GM18526 (cell line): ENCODE measurements around the gene TRAF4.

ENCODE experiments used
- POLR2A ChIP-seq: IDR thresholded peaks from 3 replicates; pipeline ENCODE4 v1.6.1; 2011; ENCODE audit not compliant: insufficient read length; ENCODE audit errors: extremely low read depth

The TRAF4 gene

GRCh38 chr17:28750178-28751047 is 6.6 kb downstream of the TRAF4 start:
- TF ChIP-seq POLR2A, result no peak

DNA sequence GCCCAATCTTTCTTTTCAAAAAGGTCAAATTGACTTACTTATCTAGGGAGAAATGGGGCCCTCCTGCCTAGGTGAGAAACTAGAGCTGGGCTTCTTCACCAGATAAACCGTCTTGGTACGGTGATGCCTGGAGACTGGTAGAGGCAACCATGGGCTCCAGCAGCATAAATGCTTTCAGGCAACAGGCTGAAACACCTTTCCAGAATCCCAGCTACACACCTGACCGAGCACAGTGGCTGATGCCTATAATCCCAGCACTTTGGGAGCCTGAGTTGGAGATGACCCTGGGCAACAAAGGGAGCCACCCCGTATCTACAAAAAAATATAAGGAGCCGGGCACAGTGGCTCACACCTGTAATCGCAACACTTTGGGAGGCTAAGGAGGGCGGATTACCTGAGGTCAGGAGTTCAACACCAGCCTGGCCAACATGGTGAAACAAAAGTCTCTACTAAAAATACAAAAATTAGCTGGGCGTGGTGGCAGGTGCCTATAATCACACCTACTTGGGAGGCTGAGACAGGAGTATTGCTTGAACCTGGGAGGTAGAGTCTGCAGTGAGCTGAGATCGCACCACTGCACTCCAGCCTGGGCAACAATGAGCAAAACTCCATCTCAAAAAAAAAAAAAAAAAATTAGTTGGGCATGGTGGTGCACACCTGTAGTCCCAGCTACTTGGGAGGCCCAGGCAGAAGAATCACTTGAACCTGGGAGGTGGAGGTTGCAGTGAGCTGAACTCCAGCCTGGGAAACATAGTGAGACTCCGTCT is 8.0 kb downstream of the TRAF4 start:
- no peak for TF ChIP-seq POLR2A

GRCh38 chr17:28755486-28755885 is 11.7 kb downstream of the TRAF4 start:
- no peak for TF ChIP-seq POLR2A

DNA sequence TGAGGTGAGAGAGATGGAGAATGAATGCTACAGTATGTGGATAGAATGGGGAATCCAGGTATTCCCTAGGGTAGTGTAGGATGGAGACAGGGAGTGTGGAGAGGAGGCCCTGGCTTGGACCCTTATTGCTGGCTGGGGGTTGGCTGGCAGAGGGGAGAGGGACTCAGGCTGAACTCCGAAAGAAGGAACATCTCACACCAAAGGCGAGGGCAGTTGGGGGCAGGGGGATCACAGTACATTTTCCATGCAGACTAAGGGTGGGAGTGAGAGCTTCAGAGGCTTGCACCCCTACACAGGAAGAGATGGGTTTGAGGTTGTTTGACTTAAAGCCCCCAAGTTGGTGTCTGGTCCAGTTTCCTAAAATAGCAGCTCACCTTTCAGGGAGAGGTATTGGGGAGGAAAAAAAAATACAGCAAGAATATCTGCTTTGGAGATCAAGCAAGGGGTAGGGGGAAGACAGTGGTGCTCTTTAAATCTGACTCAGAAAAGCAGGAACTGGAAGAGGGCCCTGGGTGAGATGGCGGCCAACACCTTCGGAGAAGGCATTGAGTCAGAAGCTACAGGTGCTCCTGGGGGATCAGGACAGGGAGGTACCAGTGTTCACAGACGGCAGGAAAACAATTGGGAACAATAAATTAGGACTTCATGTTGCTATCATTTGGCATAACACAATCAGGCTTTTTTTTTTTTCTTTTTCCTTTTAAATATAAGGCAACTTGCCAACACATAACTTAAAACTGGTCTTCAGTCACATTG is 12.4 kb downstream of the TRAF4 start:
- no peak for TF ChIP-seq POLR2A

DNA sequence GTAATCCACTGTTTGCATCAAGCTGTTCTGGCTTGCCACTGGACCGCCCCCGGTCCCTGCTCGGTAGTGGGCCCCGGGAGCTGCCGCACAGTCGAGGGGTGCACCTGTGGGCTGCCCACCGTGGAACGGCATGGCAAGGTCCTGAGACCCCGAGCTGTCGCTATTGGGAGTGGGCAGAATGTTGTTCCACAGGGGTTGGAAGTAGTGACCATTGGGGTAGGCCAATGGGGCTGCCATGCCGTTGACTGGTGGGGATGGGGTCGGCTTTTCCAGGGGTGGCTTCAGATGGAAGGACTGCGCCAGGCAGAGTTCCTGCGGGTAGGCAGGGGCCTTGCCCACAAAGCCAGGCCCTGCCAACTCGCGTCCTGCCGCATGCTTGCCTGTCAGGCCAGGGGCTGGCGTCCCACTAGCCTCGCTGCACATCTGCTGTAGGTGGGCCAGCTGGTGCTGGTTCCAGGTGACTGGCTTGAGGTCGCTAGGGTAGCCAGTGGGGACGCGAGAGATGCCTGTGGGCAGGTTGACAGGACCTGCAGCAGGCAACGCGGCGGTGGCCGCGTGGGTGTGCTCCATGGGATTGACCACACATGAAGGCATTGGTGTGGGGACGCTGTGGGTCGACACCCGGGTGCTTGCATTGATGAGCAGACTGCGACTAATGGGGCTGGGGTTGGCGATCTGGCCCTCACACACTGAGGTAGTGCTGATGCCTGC is 14.8 kb downstream of the TRAF4 start:
- TF ChIP-seq POLR2A, result no peak

DNA sequence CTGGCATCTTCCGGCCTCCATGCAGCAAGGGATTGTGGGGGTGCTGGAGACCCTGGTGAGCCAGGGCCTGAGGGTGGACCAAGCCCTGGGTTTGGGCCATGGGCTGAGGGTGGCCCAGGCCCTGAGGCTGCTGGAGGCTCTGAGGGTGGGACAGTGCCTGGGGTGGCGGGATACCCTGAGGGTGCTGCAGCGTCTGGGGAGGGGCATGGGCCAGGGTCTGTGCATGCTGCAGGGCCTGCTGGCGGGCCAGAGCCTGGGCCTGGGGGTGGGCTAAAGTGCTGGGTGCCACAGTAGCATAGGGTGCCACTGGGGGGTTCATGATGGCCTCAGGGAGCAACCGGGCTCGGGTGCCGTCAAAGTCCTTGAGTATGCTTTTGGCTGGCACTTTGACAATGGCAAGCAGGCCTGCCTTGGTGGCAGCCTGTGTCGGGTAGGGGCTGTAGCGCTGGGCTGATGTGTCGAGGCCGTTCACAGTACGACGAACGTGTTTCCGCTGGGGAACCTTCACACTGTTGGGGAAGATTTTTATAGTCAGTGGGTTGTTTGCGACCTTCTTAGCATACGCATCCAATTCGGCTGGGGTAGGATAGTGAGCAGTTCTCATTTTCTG is 15.6 kb downstream of the TRAF4 start:
- no peak for TF ChIP-seq POLR2A

GRCh38 chr17:28760601-28761562 is 17.1 kb downstream of the TRAF4 start:
- no peak for TF ChIP-seq POLR2A

GRCh38 chr17:28763137-28763799 is 19.5 kb downstream of the TRAF4 start:
- TF ChIP-seq POLR2A, result no peak

GRCh38 chr17:28763804-28764266 is 20.0 kb downstream of the TRAF4 start:
- TF ChIP-seq POLR2A, result no peak

GRCh38 chr17:28765038-28765437 is 21.2 kb downstream of the TRAF4 start:
- no peak for TF ChIP-seq POLR2A

DNA sequence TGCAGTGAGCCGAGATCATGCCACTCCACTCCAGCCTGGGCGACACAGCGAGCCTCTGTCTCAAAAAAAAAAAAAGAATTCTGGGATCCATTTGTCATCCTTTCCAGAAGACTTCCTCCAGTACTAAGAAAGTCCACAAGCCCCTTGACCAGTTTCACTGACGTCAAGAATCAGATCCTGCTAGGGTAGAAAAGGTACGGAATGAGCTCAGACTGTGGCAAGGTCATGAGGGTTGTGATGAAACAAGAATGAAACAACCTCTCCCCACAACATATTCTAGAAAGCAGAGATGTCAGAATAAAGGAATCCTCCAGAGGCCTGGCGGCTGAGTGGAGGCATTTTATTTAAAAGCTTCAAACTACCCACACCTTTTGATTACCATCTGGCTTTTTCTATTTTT is 29.9 kb downstream of the TRAF4 start:
- no peak for TF ChIP-seq POLR2A

DNA sequence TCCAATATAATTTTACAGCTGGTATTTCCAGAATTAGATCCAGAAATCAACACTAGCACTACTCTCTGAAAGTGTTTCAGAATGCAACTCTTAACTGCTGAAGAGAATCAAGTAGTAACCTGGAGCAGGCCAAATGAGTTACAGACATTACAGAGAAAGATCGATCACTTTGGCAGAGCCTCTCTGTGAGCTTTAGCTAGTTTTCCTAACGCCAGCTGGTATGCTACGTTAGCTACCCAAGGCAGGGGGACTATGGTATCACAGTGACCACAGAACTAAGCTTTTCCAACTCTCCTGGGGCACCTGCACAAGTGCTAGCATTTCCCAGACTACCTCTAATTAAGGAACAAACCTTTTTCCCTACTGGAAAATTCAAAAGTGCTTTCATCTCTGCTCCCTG is 30.4 kb downstream of the TRAF4 start:
- TF ChIP-seq POLR2A, result no peak

- TF ChIP-seq POLR2A, result no peak
Observed at GRCh38 chr17:28777178-28777577, 33.4 kb downstream of the TRAF4 start.
